ENCODE measurements around the gene KREMEN2.

DNA sequence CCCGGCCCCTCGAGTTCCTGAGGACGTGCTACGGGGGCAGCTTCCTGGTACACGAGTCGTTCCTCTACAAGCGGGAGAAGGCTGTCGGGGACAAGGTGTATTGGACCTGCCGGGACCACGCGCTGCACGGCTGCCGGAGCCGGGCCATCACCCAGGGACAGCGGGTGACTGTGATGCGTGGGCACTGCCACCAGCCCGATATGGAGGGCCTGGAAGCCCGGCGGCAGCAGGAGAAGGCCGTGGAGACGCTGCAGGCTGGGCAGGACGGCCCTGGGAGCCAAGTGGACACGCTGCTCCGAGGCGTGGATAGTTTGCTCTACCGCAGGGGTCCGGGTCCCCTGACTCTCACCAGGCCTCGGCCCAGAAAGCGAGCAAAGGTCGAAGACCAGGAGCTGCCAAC, 30.9 kb upstream of the KREMEN2 start:
- no peak for TF ChIP-seq NFYB (IDR thresholded peaks at IDR 0.05; ENCODE audit: extremely low read depth, insufficient read length)
- TF ChIP-seq DNMT1 (IDR thresholded peaks at IDR 0.05), result no peak
- no peak for TF ChIP-seq ZFX (CRISPR knock-in tag; IDR thresholded peaks at IDR 0.05)
- TF ChIP-seq ARID1B (IDR thresholded peaks at IDR 0.05), result no peak
- TF ChIP-seq, protein P1, sequence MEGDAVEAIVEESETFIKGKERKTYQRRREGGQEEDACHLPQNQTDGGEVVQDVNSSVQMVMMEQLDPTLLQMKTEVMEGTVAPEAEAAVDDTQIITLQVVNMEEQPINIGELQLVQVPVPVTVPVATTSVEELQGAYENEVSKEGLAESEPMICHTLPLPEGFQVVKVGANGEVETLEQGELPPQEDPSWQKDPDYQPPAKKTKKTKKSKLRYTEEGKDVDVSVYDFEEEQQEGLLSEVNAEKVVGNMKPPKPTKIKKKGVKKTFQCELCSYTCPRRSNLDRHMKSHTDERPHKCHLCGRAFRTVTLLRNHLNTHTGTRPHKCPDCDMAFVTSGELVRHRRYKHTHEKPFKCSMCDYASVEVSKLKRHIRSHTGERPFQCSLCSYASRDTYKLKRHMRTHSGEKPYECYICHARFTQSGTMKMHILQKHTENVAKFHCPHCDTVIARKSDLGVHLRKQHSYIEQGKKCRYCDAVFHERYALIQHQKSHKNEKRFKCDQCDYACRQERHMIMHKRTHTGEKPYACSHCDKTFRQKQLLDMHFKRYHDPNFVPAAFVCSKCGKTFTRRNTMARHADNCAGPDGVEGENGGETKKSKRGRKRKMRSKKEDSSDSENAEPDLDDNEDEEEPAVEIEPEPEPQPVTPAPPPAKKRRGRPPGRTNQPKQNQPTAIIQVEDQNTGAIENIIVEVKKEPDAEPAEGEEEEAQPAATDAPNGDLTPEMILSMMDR (IDR thresholded peaks at IDR 0.05 in 2 of 3, conservative IDR thresholded peaks at IDR 0.05 in 1 of 3; ENCODE audit: insufficient read depth in 2 of 3, low read depth in 1 of 3, low read length in 3 of 3), result no peak
- no peak for TF ChIP-seq NFIC (IDR thresholded peaks at IDR 0.05)
- no peak for TF ChIP-seq ZBTB7A (IDR thresholded peaks at IDR 0.05; ENCODE audit: borderline replicate concordance, control insufficient read depth, low read depth, low read length)

Data from K562 (cell line).